NCI-H1436 (cell line): Measurements from ENCODE around the gene CBLB.

ENCODE experiments used
- DNase-seq: peaks from one replicate; lab custom pipeline; 2025; lab: John Stamatoyannopoulos, UW

Gene CBLB

GRCh38 chr3:105868742-105869530 is at the start of gene CBLB:
Gene CBLB (minus strand): TSS chr3:105869012. CDS start chr3:105867577, 1,435 bp downstream.
- DNase-seq = peak; percentile 94

- no peak for DNase-seq
These were observed 48.0 kb upstream of the CBLB start for GRCh38 chr3:105916767-105917166.

GRCh38 chr3:105915524-105915923 is 46.7 kb upstream of the CBLB start:
- no peak for DNase-seq

GRCh38 chr3:105913616-105914015 is 44.8 kb upstream of the CBLB start:
- no peak for DNase-seq

- no peak for DNase-seq
These were observed 44.1 kb upstream of the CBLB start for GRCh38 chr3:105912891-105913290.

- DNase-seq = no peak
These were observed 42.7 kb upstream of the CBLB start for GRCh38 chr3:105911496-105911895.

GRCh38 chr3:105907777-105908176 is 39.0 kb upstream of the CBLB start:
- DNase-seq = no peak

- no peak for DNase-seq
These were observed 38.0 kb upstream of the CBLB start for GRCh38 chr3:105906836-105907235.

- no peak for DNase-seq
These were observed 37.5 kb upstream of the CBLB start for GRCh38 chr3:105906345-105906744.

- no peak for DNase-seq
These were observed 36.5 kb upstream of the CBLB start for GRCh38 chr3:105905328-105905727.

- no peak for DNase-seq
These were observed 36.0 kb upstream of the CBLB start for GRCh38 chr3:105904678-105905284.

GRCh38 chr3:105904251-105904650 is 35.4 kb upstream of the CBLB start:
- no peak for DNase-seq

- DNase-seq = no peak
These were observed 30.7 kb upstream of the CBLB start for GRCh38 chr3:105899516-105899915.

GRCh38 chr3:105891101-105891500 is 22.3 kb upstream of the CBLB start:
- DNase-seq = no peak

- no peak for DNase-seq
These were observed 20.1 kb upstream of the CBLB start for GRCh38 chr3:105888621-105889579.

- DNase-seq = no peak
These were observed 16.4 kb upstream of the CBLB start for GRCh38 chr3:105885256-105885655.

GRCh38 chr3:105883798-105884377 is 15.1 kb upstream of the CBLB start:
- no peak for DNase-seq

GRCh38 chr3:105880681-105881290 is 12.0 kb upstream of the CBLB start:
- no peak for DNase-seq

GRCh38 chr3:105878061-105878460 is 9.2 kb upstream of the CBLB start:
- DNase-seq = no peak

- no peak for DNase-seq
These were observed 8.6 kb upstream of the CBLB start for GRCh38 chr3:105877336-105877910.

- DNase-seq = no peak
These were observed 8.0 kb upstream of the CBLB start for GRCh38 chr3:105876780-105877327.
